NCI-H524 treated with DMSO at 0.1 percent for 48 hours (cell line): ENCODE measurements around the gene KLHL8.
"Not testable (repeated sequence)": the region's sequence is repeated elsewhere in the genome, so short reads cannot be mapped to it uniquely, and the experiment has no call there.

ENCODE experiments used
- DNase-seq: peaks from one replicate; lab custom pipeline; 2025; lab: John Stamatoyannopoulos, UW

The KLHL8 gene

GRCh38 chr4:87179751-87180150, 40.7 kb downstream of the KLHL8 start:
- no peak for DNase-seq

DNA sequence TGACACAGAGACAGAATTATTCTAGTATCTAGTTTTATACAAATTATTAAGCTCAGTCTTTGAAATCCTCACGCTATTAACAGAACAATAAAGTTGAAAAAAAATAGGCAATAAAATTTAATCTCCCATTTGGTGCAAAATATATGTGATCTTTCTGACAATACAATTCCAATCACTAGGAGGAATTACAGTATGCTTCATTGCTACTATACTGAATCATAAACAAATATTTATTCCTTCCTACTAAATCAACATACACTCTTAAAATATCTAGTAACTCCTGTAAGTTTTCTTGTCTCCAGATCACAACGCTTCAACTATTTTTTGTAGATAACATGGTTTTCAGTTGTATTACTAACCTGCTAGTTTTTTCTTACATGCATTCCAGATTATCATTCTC, 45.7 kb downstream of the KLHL8 start:
- no peak for DNase-seq

DNA sequence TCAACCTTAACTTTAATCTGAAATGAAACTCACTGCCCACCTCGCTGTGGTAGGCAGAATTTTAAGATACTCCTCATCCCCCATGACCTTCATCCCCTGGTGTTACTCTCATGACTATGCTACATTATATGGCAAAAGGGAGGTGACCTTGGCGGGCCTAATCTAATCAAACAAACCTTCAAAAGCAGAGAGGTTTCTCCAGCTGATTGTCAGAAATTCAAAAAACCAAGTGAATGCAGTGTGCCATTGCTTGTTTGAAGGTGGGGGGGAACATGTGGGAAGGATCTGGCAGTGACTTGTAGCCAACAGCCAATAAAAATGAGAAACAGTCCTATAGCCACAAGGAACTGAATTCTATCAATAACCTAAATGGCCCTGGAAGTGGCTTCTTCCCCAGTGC, 48.5 kb downstream of the KLHL8 start:
- no peak for DNase-seq

- no peak for DNase-seq
These were observed 54.0 kb downstream of the KLHL8 start for GRCh38 chr4:87166296-87166854.

GRCh38 chr4:87165892-87166291, 54.5 kb downstream of the KLHL8 start:
- no peak for DNase-seq

GRCh38 chr4:87153078-87153870, 67.1 kb downstream of the KLHL8 start:
- DNase-seq = no peak

DNA sequence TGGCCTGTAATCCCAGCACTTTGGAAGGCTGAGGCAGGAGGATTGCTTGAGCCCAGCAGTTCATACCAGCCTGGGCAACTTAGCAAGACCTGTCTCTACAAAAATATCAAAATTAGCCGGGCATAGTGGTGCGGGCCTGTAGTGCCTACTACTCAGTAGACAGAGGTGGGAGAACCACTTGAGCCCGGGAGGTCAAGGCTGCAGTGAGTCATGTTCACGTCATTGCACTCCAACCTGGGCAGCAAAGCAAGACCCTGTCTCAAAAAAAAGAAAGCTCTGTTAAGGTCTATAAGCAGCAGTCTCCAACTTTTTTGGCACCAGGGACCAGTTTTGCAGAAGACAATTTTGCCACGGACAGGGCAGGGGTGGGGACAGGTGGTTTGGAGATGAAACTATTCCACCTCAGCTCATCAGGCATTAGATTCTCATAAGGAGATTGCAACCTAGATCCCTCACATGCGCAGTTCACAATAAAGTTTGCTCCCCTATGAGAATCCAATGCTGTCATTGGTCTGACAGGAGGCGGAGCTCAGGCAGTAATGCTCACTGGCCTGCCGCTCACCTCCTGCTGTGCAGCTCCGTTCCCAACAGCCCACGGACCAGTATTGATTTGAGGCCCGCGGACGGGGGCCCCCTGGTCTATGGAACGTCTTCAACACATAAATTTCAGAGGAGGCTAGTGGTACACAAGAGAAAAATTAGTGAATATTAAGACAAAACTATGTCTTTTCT, 67.9 kb downstream of the KLHL8 start:
- DNase-seq = no peak

DNA sequence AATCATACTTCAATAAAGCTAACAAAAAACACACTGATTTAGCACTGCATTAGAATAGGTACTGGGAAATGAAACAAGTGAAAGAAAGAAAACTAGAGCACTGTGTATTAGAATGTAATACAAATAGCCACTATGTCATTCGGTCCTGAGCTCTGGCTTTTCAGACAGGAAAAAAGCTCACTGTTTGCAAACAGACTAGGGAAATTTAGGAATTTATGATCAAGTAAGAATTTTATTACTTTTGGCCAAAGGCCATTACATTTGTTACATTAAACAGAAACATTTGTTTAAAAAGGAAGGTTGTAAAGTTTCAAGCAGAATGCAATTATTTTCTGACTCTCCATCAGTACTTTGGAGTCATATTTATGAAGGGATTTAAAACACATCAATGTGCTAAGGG, 68.7 kb downstream of the KLHL8 start:
- DNase-seq = no peak

GRCh38 chr4:87150498-87151261, 69.7 kb downstream of the KLHL8 start:
- DNase-seq = no peak

GRCh38 chr4:87147116-87147515, 73.3 kb downstream of the KLHL8 start:
- DNase-seq = no peak

DNA sequence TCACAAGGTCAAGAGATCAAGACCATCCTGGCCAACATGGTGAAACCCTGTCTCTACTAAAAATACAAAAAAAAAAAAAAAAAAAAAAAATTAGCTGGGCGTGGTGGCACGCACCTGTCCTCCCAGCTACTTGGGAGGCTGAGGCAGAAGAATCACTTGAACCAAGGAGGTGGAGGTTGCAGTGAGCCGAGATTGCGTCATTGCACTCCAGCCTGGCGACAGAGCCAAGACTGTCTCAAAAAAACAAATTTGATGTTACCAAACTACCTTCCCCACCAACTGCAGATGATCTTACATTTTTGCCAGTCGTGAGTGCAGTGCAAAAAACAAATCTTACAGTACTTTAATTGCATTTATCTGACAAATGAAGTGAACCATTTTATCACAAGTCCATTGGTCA, 74.5 kb downstream of the KLHL8 start:
- not testable (repeated sequence) for DNase-seq

- DNase-seq = no peak
These were observed 76.1 kb downstream of the KLHL8 start for GRCh38 chr4:87144356-87144755.

- no peak for DNase-seq
These were observed 79.0 kb downstream of the KLHL8 start for GRCh38 chr4:87141428-87141827.

GRCh38 chr4:87134122-87134521, 86.3 kb downstream of the KLHL8 start:
- DNase-seq = no peak

DNA sequence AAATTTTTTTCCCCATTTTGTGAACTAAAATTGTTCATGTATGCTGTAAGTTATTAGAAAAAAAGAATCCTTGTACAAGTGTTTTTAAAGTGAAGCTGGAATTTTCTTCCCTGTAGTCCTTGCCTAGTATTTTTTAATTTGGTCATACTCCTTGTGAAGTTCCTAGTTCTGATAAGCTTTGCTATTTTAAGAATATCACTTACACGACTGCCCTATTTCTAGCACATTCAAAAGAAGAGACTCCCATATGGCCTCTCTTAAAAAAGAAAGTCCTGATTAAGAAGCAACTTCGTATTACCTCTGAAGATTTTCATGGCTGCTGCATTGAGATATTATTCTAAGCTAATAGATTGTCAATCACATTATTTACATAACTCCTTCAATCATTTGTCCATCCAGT, 87.2 kb downstream of the KLHL8 start:
- DNase-seq = no peak

DNA sequence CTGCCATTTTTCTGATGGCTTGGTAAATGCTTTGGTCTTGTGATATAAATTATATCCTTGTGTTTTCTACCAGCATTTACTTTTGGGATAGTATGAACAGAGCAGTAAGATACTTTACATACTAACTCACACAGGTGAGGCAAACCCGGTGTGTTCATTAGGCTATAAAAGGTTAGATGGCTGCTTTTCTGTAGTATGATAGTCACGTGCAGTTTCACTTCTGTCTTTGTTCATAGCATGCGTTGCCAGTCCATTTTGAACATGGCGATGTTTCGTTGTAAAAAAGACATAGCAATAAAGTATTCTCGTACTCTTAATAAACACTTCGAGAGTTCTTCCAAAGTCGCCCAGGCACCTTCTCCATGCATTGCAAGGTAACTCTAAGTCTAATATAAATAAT, 88.4 kb downstream of the KLHL8 start:
- no peak for DNase-seq

- DNase-seq = no peak
These were observed 89.3 kb downstream of the KLHL8 start for GRCh38 chr4:87130985-87131703.

- DNase-seq = no peak
These were observed 90.7 kb downstream of the KLHL8 start for GRCh38 chr4:87129681-87130080.

DNA sequence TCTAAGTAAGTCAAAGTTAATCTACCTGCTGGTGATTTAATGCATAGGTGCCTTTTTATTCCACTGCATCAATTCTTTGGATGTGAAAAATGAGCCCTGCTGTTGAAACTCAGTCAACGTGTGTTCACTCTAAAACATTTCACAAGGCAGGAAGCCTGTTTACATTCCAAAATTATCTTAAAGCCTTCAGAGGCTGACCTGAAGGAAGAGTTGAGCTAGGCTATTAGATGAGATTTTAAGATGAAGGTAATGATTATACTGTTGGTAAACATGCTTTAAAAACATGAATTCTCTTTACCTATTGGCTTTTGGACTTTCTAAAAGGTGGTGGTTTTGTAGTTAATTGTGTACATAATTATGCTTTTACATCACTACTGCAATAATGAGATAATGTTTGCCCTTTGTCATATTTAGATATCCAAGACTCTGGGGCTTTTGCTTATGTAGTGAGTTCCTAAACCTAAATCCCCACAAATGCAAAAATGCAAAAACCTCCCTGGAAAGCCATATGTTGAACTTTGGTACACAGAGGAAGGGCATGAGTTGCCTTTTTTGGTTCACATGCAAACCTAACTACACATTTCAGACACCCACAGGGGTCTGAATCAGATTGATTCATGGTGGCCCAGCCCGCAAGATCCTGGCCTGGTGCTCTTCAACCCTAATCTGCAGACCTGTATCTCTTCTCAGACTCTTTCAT, 92.3 kb downstream of the KLHL8 start:
- DNase-seq = no peak

DNA sequence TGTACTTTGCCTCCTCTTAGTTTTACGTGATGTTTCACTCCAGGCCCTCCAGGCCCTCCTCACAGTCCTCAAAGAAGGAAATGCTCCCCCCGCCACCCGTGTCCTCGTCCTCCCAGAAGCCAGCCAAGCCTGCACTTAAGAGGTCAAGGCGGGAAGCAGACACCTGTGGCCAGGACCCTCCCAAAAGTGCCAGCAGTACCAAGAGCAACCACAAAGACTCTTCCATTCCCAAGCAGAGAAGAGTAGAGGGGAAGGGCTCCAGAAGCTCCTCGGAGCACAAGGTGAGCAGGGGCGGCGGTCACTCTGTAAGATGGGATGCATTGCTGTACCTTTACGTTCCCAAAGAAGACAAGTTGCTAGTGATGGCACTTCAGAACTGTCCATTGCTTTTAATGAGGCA, 94.4 kb downstream of the KLHL8 start:
- DNase-seq = no peak

DNA sequence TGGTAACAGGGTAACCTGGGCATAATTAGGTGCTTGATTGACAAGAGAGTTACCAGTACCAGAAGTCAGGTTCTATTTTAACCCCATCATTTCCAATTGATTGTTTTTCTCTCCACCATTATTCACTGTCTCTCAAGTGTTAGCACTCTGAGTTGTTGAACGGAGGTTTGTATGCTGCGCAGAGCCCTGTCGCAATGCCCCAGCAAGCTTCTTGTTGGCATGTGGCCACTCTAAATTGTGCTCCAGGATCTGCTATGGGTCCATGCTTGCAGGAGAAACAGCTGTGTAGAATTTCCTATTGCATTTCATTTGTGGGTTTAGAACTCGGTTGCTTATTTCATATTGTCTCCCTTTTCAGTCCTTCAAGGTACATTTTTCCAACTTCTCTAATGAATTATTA, 98.2 kb downstream of the KLHL8 start:
- DNase-seq = no peak
